ENCODE data around the gene PRDM8. TPM values are rescaled to one million over a fixed set of nuclear protein-coding genes. Genes with fewer than 3 reads are reported as not detected.

PRDM8 gene
- total RNA-seq, 4 donors from 2014 or later: 0.11 to 6.1 (median 1.2) TPM

DNA sequence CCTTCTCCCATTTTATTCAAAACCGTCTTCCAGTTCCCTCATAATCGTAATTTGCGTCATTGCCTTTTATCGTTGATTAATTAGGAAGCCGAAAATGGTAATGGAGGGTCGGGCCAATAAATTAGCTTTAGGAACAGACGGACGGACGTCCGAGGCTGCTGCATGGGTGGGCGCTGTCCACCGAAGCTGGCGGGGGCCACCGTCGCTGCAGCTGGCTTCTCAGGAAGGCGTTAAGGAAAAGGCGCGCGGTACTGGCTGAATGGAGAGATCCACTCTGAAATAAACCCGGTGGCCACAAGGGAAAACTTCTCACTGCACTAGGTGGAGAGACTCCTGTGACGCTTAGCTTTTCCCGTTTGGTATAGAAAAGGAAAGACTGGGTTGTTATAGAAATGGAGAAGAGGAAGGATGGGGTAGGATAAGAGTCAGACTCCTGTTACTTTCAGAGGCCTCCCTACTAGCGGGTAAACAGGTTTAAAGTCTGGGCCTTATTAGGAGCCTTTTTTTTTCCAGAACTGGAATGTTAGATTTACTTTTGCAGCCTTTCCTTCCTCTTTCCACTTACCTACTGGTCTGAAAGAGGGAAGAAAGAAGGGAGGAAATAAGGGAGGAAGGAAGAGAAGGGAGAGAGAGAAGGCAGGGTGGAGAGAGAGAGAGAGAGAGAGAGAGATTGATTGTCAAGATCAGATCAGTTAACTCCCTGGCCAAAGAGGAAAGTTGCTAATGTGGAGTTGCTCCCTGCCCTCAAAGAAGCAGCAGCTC, 11.3 kb upstream of the PRDM8 start:
- Histone ChIP-seq H3K27me3 (peaks cover 0 to 90% (median 16%) of the 10 kb centered on the region in 4 donors), H3K4me3 (peak overlapping the region in 3 of 4 donors; percentile 56 to 78 (median 58)), H3K36me3 (no peaks in the 10 kb centered on the region), H3K4me1 (peaks cover 14 to 58% (median 18%) of the 10 kb centered on the region in 3 donors), H3K9me3 (no peaks in the 10 kb centered on the region), H3K27ac (no peak overlapping the region)
- TF ChIP-seq, protein P1, sequence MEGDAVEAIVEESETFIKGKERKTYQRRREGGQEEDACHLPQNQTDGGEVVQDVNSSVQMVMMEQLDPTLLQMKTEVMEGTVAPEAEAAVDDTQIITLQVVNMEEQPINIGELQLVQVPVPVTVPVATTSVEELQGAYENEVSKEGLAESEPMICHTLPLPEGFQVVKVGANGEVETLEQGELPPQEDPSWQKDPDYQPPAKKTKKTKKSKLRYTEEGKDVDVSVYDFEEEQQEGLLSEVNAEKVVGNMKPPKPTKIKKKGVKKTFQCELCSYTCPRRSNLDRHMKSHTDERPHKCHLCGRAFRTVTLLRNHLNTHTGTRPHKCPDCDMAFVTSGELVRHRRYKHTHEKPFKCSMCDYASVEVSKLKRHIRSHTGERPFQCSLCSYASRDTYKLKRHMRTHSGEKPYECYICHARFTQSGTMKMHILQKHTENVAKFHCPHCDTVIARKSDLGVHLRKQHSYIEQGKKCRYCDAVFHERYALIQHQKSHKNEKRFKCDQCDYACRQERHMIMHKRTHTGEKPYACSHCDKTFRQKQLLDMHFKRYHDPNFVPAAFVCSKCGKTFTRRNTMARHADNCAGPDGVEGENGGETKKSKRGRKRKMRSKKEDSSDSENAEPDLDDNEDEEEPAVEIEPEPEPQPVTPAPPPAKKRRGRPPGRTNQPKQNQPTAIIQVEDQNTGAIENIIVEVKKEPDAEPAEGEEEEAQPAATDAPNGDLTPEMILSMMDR (IDR thresholded peaks at IDR 0.05): no peak
- no peak for TF ChIP-seq POLR2A (IDR thresholded peaks at IDR 0.05)
- intact Hi-C loops (cut with DNase I): no loop called here
- DNase-seq: no peak
- 14 to 38% methylated on average over 22 to 23 of the region's 23 CpGs for WGBS, 2 donors

DNA sequence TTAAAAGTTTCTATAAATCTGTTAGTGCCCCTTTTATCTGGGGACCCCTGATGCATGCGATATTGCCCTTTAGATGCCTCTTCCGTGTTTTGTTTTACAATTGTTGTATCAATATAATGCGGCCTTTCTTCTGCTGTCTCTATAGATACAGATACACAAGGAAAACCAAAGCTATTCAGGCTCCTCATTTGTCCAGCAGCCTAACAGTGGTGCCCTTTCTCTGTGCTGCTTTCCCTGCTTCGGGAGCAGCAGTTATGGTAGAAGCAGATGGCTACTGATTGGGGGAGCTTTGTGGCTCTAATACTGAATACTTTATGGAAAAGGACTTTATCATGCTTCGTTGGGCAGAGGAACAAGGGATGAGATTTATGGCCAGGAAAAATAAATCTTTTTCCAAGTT, 10.6 kb upstream of the PRDM8 start:
- DNase-seq: no peak

DNA sequence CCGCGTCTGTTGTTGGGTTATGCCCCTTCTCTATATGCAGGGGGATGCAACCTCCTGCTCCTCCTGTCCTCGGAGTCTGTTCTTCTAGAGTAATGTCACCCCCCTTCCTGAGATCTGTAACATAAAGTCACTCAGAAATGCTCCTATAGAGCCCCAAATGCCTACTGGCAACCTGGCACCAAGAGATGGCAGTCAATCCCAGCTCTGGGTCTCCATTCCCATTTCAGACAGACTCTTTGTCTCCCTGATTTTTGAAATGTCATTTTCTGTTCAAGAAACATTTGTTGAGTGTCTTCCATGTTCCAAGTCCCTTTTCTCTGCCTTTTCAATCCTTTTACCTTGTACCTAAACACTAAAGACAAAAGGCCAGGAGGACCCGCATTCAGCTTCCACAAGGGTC, 9.6 kb upstream of the PRDM8 start:
- no peaks in the 10 kb centered on the region for H3K9me3 ChIP-seq
- no peak for DNase-seq
- WGBS, 2 donors: 70 to 87% methylated on average over 4 of the region's 4 CpGs
- TF ChIP-seq POLR2A (IDR thresholded peaks at IDR 0.05): no peak
- TF ChIP-seq, protein P1 (IDR thresholded peaks at IDR 0.05): no peak
- H3K27me3 ChIP-seq: peaks cover 0 to 100% (median 16%) of the 10 kb centered on the region in 4 donors
- intact Hi-C loops (cut with DNase I): no loop called here
- H3K4me1 ChIP-seq: peaks cover 14 to 45% (median 18%) of the 10 kb centered on the region in 3 donors
- H3K27ac ChIP-seq: no peak overlapping the region
- no peaks in the 10 kb centered on the region for H3K36me3 ChIP-seq
- no peak overlapping the region for H3K4me3 ChIP-seq

More for the DNA sequence above, 10.6 kb upstream of the PRDM8 start:
- H3K27me3 ChIP-seq: peaks cover 0 to 97% (median 16%) of the 10 kb centered on the region in 4 donors
- H3K4me1 ChIP-seq: peaks cover 14 to 54% (median 18%) of the 10 kb centered on the region in 3 donors
- no peaks in the 10 kb centered on the region for H3K36me3 ChIP-seq
- 47 to 73% methylated on average over 4 of the region's 5 CpGs for WGBS, 2 donors
- H3K27ac ChIP-seq: no peak overlapping the region
- no peak overlapping the region for H3K4me3 ChIP-seq
- H3K9me3 ChIP-seq: no peaks in the 10 kb centered on the region
- intact Hi-C loops (cut with DNase I): no loop called here
- no peak for TF ChIP-seq POLR2A (IDR thresholded peaks at IDR 0.05)
- TF ChIP-seq, protein P1 (IDR thresholded peaks at IDR 0.05): no peak

DNA sequence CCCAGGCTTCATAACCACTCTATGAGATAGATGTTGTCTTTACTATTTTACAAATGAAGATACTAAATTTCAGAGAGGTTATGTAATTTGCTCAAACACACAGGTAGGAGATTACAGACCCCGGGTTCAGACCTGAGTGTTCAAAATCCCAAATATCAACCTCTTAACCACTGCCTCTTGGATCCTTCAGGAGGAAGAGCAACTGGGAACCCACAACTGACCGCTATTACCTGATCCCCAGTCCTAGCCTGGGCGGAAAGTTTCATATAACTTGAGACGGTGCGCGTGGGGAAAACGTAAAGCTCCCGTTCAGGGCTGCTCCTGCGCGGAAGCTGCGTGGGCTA, 8.9 kb upstream of the PRDM8 start:
- Histone ChIP-seq H3K27me3 (peaks cover 0 to 100% (median 16%) of the 10 kb centered on the region in 4 donors), H3K9me3 (no peaks in the 10 kb centered on the region), H3K4me3 (no peak overlapping the region), H3K4me1 (peaks cover 10 to 38% (median 12%) of the 10 kb centered on the region in 3 donors), H3K27ac (no peak overlapping the region), H3K36me3 (no peaks in the 10 kb centered on the region)
- TF ChIP-seq, protein P1 (IDR thresholded peaks at IDR 0.05): no peak
- no peak for TF ChIP-seq POLR2A (IDR thresholded peaks at IDR 0.05)
- intact Hi-C loops (cut with DNase I): no loop called here
- no peak for DNase-seq
- WGBS, 2 donors: 75 to 88% methylated on average over 7 to 8 of the region's 11 CpGs

DNA sequence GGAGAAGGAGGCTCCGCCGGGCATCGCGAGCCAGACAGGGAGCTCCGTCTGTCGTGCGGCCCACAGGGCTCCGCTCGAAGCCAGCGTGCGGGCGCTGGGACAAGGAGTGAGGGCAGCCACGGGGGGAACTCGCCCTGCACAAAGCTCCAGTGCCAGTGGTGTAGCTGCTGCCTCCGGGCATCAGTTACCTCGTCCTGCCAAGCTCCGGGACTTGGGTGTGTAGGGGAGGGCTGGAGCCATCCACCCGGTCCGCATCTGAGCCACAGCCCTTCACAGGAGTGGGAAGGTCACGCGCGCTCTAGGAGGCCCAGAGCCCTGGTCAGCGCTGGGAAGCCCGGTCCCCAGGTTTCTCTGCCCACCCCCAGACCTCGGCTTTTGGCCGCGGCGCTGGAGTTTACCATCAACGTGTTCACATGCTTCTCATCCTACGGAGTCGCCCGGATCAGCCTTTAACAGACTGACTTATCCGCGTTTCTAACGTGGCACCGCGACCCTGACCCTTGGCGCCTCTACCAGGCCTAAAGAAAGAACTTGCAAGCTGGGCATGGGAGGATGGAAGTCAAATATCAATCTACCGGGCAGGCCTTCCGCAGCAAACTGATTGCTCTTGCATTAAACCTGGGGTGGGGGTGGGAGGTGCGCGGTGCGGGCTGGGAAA, 8.4 kb upstream of the PRDM8 start:
- Histone ChIP-seq H3K36me3 (no peaks in the 10 kb centered on the region), H3K27ac (no peak overlapping the region), H3K9me3 (no peaks in the 10 kb centered on the region), H3K27me3 (peaks cover 0 to 100% (median 16%) of the 10 kb centered on the region in 4 donors), H3K4me1 (peaks cover 5 to 33% (median 7%) of the 10 kb centered on the region in 3 donors), H3K4me3 (no peak overlapping the region)
- 48 to 52% methylated on average over 5 to 41 of the region's 43 CpGs for WGBS, 2 donors
- TF ChIP-seq, protein P1 (IDR thresholded peaks at IDR 0.05): no peak
- TF ChIP-seq POLR2A (IDR thresholded peaks at IDR 0.05): no peak
- DNase-seq: no peak
- intact Hi-C loops (cut with DNase I): no loop called here

All from esophagus squamous epithelium (tissue), 5 donors.